PC-3 (cell line): ENCODE results near the gene IL1RAP.

Experiments
- CTCF ChIP-seq: fragments of 300-600 bp; sonication (generic); conservative IDR thresholded peaks from 2 replicates; pipeline ENCODE4 v1.5.1; 2017; ENCODE audit warnings: antibody characterized with exemption, low read depth, mild to moderate bottlenecking, low read length
- EZH2 ChIP-seq: fragments of 300-600 bp; sonication (generic); IDR thresholded peaks from one replicate; pipeline ENCODE4 v1.6.1; 2017; ENCODE audit warnings: antibody characterized with exemption, mild to moderate bottlenecking, low read length; ENCODE audit not compliant: unreplicated experiment
- EZH2phosphoT487 ChIP-seq: fragments of 300-600 bp; sonication (generic); IDR thresholded peaks from 2 replicates; pipeline ENCODE4 v1.6.1; 2018; ENCODE audit warnings: mild to moderate bottlenecking, antibody characterized with exemption, low read length, borderline replicate concordance

GRCh38 chr3:190541560-190541959, 27.7 kb downstream of the IL1RAP start:
- TF ChIP-seq CTCF (no peak), EZH2 (no peak), EZH2phosphoT487 (no peak)
